HepG2 (cell line): ENCODE data around the gene TREML4. TPM values are rescaled to one million over a fixed set of nuclear protein-coding genes. Genes with fewer than 3 reads are reported as not detected.
A peak's percentile ranks its signal among the peaks of the same experiment; 100 is the strongest.

Experiments
- E2F1 ChIP-seq: sonication (generic); formaldehyde crosslinking; IDR thresholded peaks from 2 replicates; pipeline ENCODE4 v1.5.0; 2020; ENCODE audit warnings: missing genetic modification reagents
- FOXO1 ChIP-seq: sonication (generic); formaldehyde crosslinking; IDR thresholded peaks from 2 replicates; pipeline ENCODE4 v1.4.0; 2020; ENCODE audit warnings: missing genetic modification reagents
- HNRNPL ChIP-seq: fragments of 200-400 bp; formaldehyde crosslinking; IDR thresholded peaks from 2 replicates; pipeline ENCODE4 v1.6.1; 2017; ENCODE audit warnings: mild to moderate bottlenecking, low read depth, low read length
- JDP2 ChIP-seq: sonication (generic); formaldehyde crosslinking; IDR thresholded peaks from 2 replicates; pipeline ENCODE4 v1.8.1; 2022; ENCODE audit warnings: missing genetic modification reagents, borderline replicate concordance
- JUNB ChIP-seq: sonication (generic); formaldehyde crosslinking; IDR thresholded peaks from 2 replicates; pipeline ENCODE4 v1.8.0; 2022; ENCODE audit warnings: missing genetic modification reagents, mild to moderate bottlenecking, borderline replicate concordance
- RBM22 ChIP-seq: fragments of 200-400 bp; formaldehyde crosslinking; optimal IDR thresholded peaks from 2 replicates; pipeline ENCODE3; 2017; ENCODE audit warnings: mild to moderate bottlenecking, low read length, moderate library complexity
- RXRA ChIP-seq: sonication (generic); formaldehyde crosslinking; IDR thresholded peaks from 2 replicates; pipeline ENCODE4 v1.5.1; 2020; ENCODE audit warnings: missing genetic modification reagents
- SALL1 ChIP-seq: sonication (generic); formaldehyde crosslinking; IDR thresholded peaks from 2 replicates; pipeline ENCODE4 v1.8.0; 2022; ENCODE audit warnings: mild to moderate bottlenecking, missing genetic modification reagents
- SIN3B ChIP-seq: fragments of 150-350 bp; IDR thresholded peaks from 2 replicates; pipeline ENCODE4 v1.6.1; 2014; ENCODE audit warnings: low read length
- TFAP4 ChIP-seq: sonication (generic); IDR thresholded peaks from 2 replicates; pipeline ENCODE4 v1.6.1; 2016; ENCODE audit warnings: low read depth, borderline replicate concordance
- ZNF101 ChIP-seq: sonication (generic); formaldehyde crosslinking; IDR thresholded peaks from 2 replicates; pipeline ENCODE4 v1.4.0; 2020; ENCODE audit warnings: mild to moderate bottlenecking, low read depth, missing genetic modification reagents, borderline replicate concordance
- ZNF251 ChIP-seq: sonication (generic); formaldehyde crosslinking; IDR thresholded peaks from 2 replicates; pipeline ENCODE4 v1.9.0; 2021; ENCODE audit warnings: mild to moderate bottlenecking, missing genetic modification reagents
- ZNF274 ChIP-seq: sonication (generic); formaldehyde crosslinking; IDR thresholded peaks from 2 replicates; pipeline ENCODE4 v1.5.1; 2020; ENCODE audit warnings: mild to moderate bottlenecking, missing genetic modification reagents
- ZNF562 ChIP-seq: sonication (generic); formaldehyde crosslinking; IDR thresholded peaks from 2 replicates; pipeline ENCODE4 v1.8.0; 2022; ENCODE audit warnings: missing genetic modification reagents, borderline replicate concordance
- ZNF737 ChIP-seq: sonication (generic); formaldehyde crosslinking; IDR thresholded peaks from 2 replicates; pipeline ENCODE4 v1.5.0; 2020; ENCODE audit warnings: missing genetic modification reagents, mild to moderate bottlenecking, borderline replicate concordance
- ZSCAN29 ChIP-seq: sonication (generic); formaldehyde crosslinking; conservative IDR thresholded peaks from 2 replicates; pipeline ENCODE4 v1.4.0; 2020; ENCODE audit warnings: mild to moderate bottlenecking, missing genetic modification reagents
- ZSCAN30 ChIP-seq: sonication (generic); formaldehyde crosslinking; IDR thresholded peaks from 2 replicates; pipeline ENCODE4 v1.5.0; 2020; ENCODE audit warnings: mild to moderate bottlenecking, missing genetic modification reagents
- polyA plus RNA-seq, 8 experiments: library from polyadenylated mRNA; depleted of rRNA in 3 of 8; stranded (reverse) in 7 of 8; unstranded in 1 of 8; fragments of >200 nt; fragmentation: Illumina TruSeq in 4 of 8; extraction: Trizol in 4 of 8; gene quantifications; 2 replicates each; pipeline versions ENCODE4 v1.2.1 to v1.2.3, GENCODE V29; 2011 to 2016; ENCODE audit warnings: low read depth in 4 of 8, missing spikeins in 1 of 8, mixed read lengths in 1 of 8; ENCODE audit not compliant: insufficient read depth in 1 of 8
- total RNA-seq, 5 experiments: library from RNA; depleted of rRNA; stranded (reverse); fragments of >200 nt; fragmentation: Illumina TruSeq; extraction: Trizol; gene quantifications; 2 replicates each; pipeline ENCODE4 v1.2.3, GENCODE V29; 2016; ENCODE audit warnings: low read depth in 1 of 5
- TF ChIP-seq, protein P1 (sequence below): sonication (generic); formaldehyde crosslinking; IDR thresholded peaks from 2 replicates; pipeline ENCODE4 v1.4.0; 2020; ENCODE audit warnings: mild to moderate bottlenecking, missing genetic modification reagents
- TF ChIP-seq, protein P2 (sequence below): sonication (generic); formaldehyde crosslinking; IDR thresholded peaks from 2 replicates; pipeline ENCODE4 v1.4.0; 2020; ENCODE audit warnings: missing genetic modification reagents
- TF ChIP-seq, protein P3 (sequence below): sonication (generic); formaldehyde crosslinking; IDR thresholded peaks from 2 replicates; pipeline ENCODE4 v1.4.0; 2020; ENCODE audit warnings: mild to moderate bottlenecking, missing genetic modification reagents, borderline replicate concordance
- TF ChIP-seq, protein P4 (sequence below): IDR thresholded peaks from 2 replicates; pipeline ENCODE4 v1.6.1; 2016

TREML4 gene
- total and polyA plus RNA-seq, 2 of the 13 experiments (the other 11 are each of a cell fraction or from before 2014, with no cell fraction given), result not detected

- TF ChIP-seq E2F1, result no peak
- TF ChIP-seq ZNF274 (CRISPR knock-in tag), result no peak
- no peak for TF ChIP-seq JDP2 (CRISPR knock-in tag)
- TF ChIP-seq SIN3B, result no peak
- no peak for TF ChIP-seq ZNF101 (CRISPR knock-in tag)
- peak; percentile 14; the same call in 1 of the 2 replicates for TF ChIP-seq FOXO1 (CRISPR knock-in tag)
- TF ChIP-seq, protein P1, sequence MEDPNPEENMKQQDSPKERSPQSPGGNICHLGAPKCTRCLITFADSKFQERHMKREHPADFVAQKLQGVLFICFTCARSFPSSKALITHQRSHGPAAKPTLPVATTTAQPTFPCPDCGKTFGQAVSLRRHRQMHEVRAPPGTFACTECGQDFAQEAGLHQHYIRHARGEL (CRISPR knock-in tag), result no peak
- TF ChIP-seq SALL1, result 0 out of 2 replicates have a peak, but pooled peaks have one; percentile 14
- TF ChIP-seq, protein P2, sequence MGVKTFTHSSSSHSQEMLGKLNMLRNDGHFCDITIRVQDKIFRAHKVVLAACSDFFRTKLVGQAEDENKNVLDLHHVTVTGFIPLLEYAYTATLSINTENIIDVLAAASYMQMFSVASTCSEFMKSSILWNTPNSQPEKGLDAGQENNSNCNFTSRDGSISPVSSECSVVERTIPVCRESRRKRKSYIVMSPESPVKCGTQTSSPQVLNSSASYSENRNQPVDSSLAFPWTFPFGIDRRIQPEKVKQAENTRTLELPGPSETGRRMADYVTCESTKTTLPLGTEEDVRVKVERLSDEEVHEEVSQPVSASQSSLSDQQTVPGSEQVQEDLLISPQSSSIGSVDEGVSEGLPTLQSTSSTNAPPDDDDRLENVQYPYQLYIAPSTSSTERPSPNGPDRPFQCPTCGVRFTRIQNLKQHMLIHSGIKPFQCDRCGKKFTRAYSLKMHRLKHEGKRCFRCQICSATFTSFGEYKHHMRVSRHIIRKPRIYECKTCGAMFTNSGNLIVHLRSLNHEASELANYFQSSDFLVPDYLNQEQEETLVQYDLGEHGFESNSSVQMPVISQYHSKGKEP (CRISPR knock-in tag), result no peak
- TF ChIP-seq ZNF562 (CRISPR knock-in tag), result peak; percentile 84; the same call in 1 of the 2 replicates
- no peak for TF ChIP-seq ZNF737 (CRISPR knock-in tag)
- no peak for TF ChIP-seq ZSCAN30
- TF ChIP-seq RXRA (CRISPR knock-in tag), result peak; percentile 17; the same call in 1 of the 2 replicates
- TF ChIP-seq JUNB (CRISPR knock-in tag), result 0 out of 2 replicates have a peak, but pooled peaks have one; percentile 28
- no peak for TF ChIP-seq ZSCAN29 (CRISPR knock-in tag)
- TF ChIP-seq, protein P3, sequence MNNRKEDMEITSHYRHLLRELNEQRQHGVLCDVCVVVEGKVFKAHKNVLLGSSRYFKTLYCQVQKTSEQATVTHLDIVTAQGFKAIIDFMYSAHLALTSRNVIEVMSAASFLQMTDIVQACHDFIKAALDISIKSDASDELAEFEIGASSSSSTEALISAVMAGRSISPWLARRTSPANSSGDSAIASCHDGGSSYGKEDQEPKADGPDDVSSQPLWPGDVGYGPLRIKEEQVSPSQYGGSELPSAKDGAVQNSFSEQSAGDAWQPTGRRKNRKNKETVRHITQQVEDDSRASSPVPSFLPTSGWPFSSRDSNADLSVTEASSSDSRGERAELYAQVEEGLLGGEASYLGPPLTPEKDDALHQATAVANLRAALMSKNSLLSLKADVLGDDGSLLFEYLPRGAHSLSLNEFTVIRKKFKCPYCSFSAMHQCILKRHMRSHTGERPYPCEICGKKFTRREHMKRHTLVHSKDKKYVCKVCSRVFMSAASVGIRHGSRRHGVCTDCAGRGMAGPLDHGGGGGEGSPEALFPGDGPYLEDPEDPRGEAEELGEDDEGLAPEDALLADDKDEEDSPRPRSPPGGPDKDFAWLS (CRISPR knock-in tag), result no peak
- peak; percentile 48; the same call in 1 of the 2 replicates for TF ChIP-seq TFAP4
- TF ChIP-seq, protein P4, sequence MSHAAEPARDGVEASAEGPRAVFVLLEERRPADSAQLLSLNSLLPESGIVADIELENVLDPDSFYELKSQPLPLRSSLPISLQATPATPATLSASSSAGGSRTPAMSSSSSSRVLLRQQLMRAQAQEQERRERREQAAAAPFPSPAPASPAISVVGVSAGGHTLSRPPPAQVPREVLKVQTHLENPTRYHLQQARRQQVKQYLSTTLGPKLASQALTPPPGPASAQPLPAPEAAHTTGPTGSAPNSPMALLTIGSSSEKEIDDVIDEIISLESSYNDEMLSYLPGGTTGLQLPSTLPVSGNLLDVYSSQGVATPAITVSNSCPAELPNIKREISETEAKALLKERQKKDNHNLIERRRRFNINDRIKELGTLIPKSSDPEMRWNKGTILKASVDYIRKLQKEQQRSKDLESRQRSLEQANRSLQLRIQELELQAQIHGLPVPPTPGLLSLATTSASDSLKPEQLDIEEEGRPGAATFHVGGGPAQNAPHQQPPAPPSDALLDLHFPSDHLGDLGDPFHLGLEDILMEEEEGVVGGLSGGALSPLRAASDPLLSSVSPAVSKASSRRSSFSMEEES (CRISPR knock-in tag), result peak; percentile 78
- TF ChIP-seq ZNF251, result no peak
- TF ChIP-seq RBM22, result no peak
- no peak for TF ChIP-seq HNRNPL
Observed at GRCh38 chr6:41214559-41215238, 13.4 kb upstream of the TREML4 start (continued).
